GM21723 (cell line): ENCODE results near the gene LUM.
"Not testable (repeated sequence)": the region's sequence is repeated elsewhere in the genome, so short reads cannot be mapped to it uniquely, and the experiment has no call there.

Experiments used
- ATAC-seq: cut with Tn5 transposase; IDR thresholded peaks from one replicate; pipeline ENCODE4 v1.9.1; 2021; ENCODE audit warnings: mild to moderate bottlenecking, moderate library complexity; ENCODE audit not compliant: unreplicated experiment

Gene LUM

DNA sequence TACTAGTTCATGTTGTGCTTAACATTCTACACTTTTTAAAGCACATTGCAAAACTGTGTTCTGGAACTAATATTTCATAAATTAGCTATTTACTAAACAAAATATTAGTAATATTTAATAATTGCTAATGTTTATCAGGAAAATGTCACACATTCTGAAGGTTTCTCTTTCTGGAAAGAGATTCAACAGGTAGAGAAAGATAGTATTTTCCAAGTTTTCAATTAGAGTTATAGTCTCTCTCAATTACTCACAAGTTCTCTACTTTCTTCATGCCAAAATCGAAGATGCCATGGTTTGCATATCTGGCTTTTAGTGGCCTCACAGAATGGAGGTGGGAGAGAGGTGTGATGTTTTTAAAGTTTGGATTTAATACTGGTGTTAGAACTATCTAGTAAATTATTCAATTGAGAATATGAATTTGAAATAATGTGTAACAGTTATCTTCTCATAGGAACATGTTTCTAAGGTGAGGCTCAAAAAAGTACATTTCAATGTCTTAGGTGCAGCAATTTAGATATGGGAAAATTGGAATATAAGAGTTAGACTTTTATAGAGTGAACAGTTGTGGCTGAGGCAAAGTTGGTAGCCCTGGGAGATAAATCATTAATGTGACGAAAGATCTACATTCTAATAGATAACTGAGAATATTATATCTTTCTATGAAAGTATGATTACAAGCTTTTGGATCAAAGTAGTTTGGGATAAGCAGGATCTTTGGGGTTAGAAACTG is 1.5 kb downstream of the LUM start:
- ATAC-seq = no peak

DNA sequence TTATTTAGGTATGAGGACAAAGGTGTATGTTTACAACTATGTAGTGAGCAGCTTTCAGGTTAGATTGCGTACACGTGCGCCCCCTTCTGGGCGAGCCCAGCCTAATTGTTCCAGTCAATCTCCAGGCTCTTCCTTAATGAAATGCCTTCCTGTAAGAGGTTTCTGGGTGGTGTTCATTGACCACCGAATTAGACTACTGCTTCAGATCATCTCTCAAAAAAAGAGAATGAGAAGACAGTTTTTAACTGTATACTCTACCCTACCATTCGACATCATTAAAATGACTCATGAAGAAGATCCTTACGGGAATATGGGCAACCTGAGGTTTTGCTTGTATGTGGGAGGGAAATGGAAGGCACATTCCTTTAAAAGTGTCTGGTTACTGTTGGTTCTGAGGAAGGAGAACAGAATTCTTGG is 2.1 kb downstream of the LUM start:
- peak; percentile 75 for ATAC-seq

- no peak for ATAC-seq
Measured at GRCh38 chr12:91108196-91108755, 3.0 kb downstream of the LUM start.

DNA sequence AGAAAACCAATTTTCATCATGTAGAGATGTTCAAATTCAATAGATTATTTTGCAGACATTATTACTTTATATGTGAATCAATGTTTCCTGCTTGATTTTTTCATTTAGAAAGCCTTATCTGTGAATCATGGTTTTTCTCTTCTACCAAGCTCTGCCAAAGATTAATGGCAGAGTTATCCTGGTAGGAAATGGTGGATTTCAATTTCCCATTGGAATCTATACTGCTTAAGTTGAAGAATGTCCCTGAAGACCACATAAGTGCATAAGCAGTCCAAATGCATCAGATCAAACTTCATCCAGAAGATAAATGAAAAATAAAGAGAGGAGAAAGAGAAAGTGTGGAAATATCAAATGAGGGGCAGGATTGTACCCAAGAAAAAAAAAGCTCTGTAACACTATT is 5.0 kb downstream of the LUM start:
- no peak for ATAC-seq

DNA sequence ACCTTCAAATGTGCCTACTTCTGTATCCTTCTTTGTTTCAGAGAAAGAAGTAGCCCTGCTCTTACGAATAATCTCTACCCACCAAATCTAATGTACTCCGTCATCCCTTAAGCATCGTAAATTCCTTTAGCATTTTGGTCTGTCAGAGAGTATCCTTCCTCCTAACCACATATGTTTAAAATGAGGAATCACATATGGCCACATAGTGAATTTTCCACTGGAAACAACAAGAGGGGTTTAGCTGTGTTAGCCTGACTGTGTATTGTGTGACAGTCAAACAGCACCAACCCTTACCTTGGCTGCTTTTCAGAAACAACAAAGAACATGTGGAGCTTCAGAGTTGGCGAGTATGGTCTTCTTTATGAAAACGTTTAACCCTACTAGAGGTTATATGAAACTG is 5.5 kb downstream of the LUM start:
- ATAC-seq = no peak

- ATAC-seq = peak; percentile 74
Measured at GRCh38 chr12:91104812-91105466, 6.4 kb downstream of the LUM start.

DNA sequence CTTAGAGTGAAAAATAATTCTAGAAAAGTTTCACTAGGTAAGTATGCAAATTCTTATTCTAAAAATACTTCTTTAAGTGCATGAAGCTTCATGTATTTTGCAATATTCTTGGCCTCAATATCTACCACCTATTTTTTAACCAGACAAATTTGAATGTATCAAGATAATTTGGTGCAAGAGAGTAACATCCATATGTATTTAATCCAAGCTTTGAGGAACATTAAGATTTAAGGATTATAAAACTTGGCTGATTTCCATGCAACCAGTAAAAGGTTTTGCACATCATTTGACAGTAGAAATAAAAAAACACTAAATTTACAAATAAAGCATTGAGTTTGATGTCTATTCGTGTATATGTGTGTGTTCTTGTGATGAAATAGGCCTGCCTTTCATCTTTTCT is 7.7 kb downstream of the LUM start:
- ATAC-seq = no peak

DNA sequence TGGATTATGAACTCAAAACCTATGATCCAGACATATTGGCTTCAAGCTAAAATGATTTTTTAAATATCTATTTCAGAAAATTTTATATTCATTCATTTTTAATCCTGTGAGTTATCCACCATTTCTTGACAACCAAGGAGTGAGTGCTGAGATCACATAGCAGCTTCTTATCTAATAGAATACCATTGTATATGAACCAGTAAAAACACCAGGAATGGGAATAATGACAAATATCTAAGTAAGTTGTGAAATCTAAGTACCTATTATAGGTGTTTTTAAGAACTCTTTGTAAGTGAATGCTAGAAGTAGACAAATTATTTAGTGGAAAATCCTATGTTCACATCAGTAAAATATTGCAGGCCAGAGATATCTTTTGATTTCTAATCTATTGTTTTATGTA is 8.2 kb downstream of the LUM start:
- no peak for ATAC-seq

GRCh38 chr12:91100906-91101305 is 10.4 kb downstream of the LUM start:
- ATAC-seq = no peak

DNA sequence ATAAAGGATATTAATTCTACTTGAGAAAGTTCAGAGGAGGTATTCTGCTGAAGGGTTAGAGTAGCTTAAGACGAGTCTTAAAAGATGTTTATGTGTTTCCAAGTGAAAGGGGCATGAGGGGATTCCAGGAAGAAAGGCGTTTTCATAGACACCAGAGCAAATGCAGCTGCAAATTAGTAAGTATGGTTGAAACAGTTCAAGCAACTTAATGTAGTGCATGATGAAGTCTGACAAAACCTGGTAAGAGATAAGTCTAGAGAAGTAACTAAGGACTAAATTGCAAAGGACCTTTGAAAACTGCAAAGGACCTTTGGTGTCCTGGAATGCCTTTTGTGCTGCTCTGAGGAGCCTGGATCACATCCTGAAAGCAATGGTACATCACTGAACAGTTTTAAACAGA is 11.5 kb downstream of the LUM start:
- no peak for ATAC-seq

GRCh38 chr12:91099341-91099740 is 12.0 kb downstream of the LUM start:
- no peak for ATAC-seq

DNA sequence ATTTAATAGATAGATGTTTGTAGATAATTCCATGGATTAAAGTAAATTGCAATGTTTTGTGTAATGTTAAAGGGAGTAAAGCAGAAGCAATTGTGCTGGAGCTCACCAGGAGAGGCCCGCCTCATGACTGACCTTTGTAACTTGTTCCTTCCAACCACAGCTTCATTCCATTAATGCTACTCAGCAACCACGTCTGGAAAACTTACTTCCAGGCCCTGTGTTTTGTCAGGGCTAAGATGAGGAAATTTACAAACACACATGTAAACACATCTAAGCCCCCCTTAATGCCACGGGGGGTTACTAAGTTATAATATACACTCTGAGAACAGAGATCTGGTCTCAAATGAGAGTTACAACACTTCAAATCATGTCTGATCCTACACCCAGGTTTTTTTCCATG is 12.4 kb downstream of the LUM start:
- ATAC-seq = no peak

- no peak for ATAC-seq
Measured at GRCh38 chr12:91098461-91098860, 12.8 kb downstream of the LUM start.

GRCh38 chr12:91094957-91095356 is 16.3 kb downstream of the LUM start:
- ATAC-seq = no peak

GRCh38 chr12:91094032-91094662 is 17.1 kb downstream of the LUM start:
- no peak for ATAC-seq

DNA sequence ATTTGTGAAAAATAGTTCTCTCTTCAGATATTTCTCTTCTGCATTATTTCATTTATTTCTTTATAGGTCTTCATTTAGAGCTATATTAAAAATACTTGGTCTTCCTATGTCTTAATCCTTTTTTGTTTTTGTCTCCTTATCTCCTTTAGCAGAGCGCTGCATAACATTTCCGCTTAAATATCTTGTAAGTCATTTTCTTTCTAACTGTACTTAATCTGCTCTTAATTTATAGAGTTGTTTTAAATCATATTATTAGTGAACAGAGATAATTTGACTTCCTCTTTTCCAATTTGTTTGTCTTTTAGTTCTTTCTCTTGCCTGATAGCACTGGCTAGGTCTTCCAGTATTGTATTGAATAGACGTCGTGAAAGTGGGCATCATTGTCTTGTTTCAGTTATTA is 18.0 kb downstream of the LUM start:
- no peak for ATAC-seq

GRCh38 chr12:91091916-91092715 is 19.2 kb downstream of the LUM start:
- ATAC-seq = no peak

DNA sequence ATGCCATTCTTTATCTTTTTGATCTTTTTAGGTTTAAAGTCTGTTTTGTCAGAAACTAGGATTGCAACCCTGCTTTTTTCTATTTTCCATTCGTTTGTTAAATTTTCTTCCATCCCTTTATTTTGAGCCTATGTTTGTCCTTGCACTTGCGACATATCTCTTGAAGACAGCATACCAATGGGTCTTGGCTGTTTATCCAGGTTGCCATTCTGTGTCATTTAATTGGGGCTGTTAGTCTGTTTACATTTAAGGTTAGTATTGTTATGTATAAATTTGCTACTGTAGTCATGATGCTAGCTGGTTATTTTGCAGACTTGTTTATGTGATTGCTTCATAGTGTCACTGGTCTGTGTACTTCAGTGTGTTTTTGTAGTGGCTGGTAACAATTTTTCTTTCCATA is 21.3 kb downstream of the LUM start:
- not testable (repeated sequence) for ATAC-seq

GRCh38 chr12:91080041-91080440 is 31.3 kb downstream of the LUM start:
- no peak for ATAC-seq

- no peak for ATAC-seq
Measured at GRCh38 chr12:91078501-91078900, 32.8 kb downstream of the LUM start.
